Body of pancreas (tissue), 4 donors: ENCODE data around the gene WRAP73. TPM values are rescaled to one million over a fixed set of nuclear protein-coding genes. Genes with fewer than 3 reads are reported as not detected.
"Not testable (repeated sequence)": the region's sequence is repeated elsewhere in the genome, so short reads cannot be mapped to it uniquely, and the experiment has no call there.

Experiments used
- ATAC-seq: fragments of 150-250 bp; one replicate; pipeline ENCODE4 v1.9.1; 2016
- DNase-seq, 4 donors: peaks; one replicate each; pipeline ENCODE4 v3.0.0-alpha.2; 2019
- H3K27ac ChIP-seq, 4 donors: fragments of 200-600 bp; sonication (generic); 1 replicate in 3 of 4; 2 replicates in 1 of 4; pipeline versions ENCODE4 v1.5.1 to v1.6.1; 2016 to 2019; ENCODE audit warnings: mild to moderate bottlenecking in 1 of 4, mixed read lengths in 1 of 4, moderate library complexity in 1 of 4
- H3K27me3 ChIP-seq, 2 donors: fragments of 200-600 bp; sonication (generic); one replicate each; pipeline ENCODE4 v1.6.0; 2016; ENCODE audit warnings: mild to moderate bottlenecking in 1 of 2
- H3K36me3 ChIP-seq, 2 donors: fragments of 200-600 bp; sonication (generic); replicated peaks in 1 of 2; 2 replicates each; pipeline ENCODE4 v1.5.1; 2016; ENCODE audit warnings: low read depth in 2 of 2; ENCODE audit not compliant: insufficient read depth in 1 of 2
- H3K4me1 ChIP-seq: fragments of 200-600 bp; sonication (generic); one replicate; pipeline ENCODE4 v1.6.0; 2016
- H3K4me3 ChIP-seq, 2 donors: fragments of 200-600 bp; sonication (generic); 1 replicate in 1 of 2; 2 replicates in 1 of 2; pipeline ENCODE4 v1.5.1; 2016 to 2019
- H3K9me3 ChIP-seq, 3 donors: fragments of 200-600 bp; sonication (generic); 1 replicate in 2 of 3; 2 replicates in 1 of 3; pipeline ENCODE4 v1.5.1; 2016
- CTCF ChIP-seq, 7 experiments: fragments of 450-650 bp in 4 of 7; fragments of 200-600 bp in 3 of 7; sonication (generic) in 3 of 7; IDR thresholded peaks; one replicate each; pipeline ENCODE4 v1.5.1; 2016 to 2019; ENCODE audit warnings: antibody characterized with exemption in 7 of 7
- POLR2A ChIP-seq, 3 donors: fragments of 450-650 bp; IDR thresholded peaks; one replicate each; pipeline ENCODE4 v1.6.1; 2016; ENCODE audit warnings: antibody characterized with exemption in 3 of 3, mild to moderate bottlenecking in 2 of 3
- WGBS, 2 donors: methylation state at CpG; one replicate each; pipeline ENCODE4 v1.1.5; 2017; 5-methylcytosine and 5-hydroxymethylcytosine counted together
- intact Hi-C: fragments of 100-400 bp; cut with DNase I; formaldehyde crosslinking; loops from one replicate; pipeline ENCODE4 v1.15.1; 2023
- total RNA-seq, 2 donors: library from RNA; depleted of rRNA; stranded (reverse); fragments of >200 nt; gene quantifications; one replicate each; pipeline ENCODE4 v1.1.0, GENCODE V29; 2016

WRAP73 gene
- total RNA-seq, 2 donors from 2014 or later: 7.8 to 35.6 TPM

- DNase-seq: no peak
- no peak for ATAC-seq
- no peaks in the 10 kb centered on the region for H3K36me3 ChIP-seq
- intact Hi-C loops: no loop called here
- H3K27me3 ChIP-seq: no peaks in the 10 kb centered on the region
- 81% methylated on average over 19 of the region's 19 CpGs for WGBS, 2 donors
- no peaks in the 10 kb centered on the region for H3K9me3 ChIP-seq
- no peaks in the 10 kb centered on the region for H3K4me1 ChIP-seq
- TF ChIP-seq POLR2A (IDR thresholded peaks at IDR 0.05) (no peak), CTCF (IDR thresholded peaks at IDR 0.05) (no peak)
- no peak overlapping the region for H3K27ac ChIP-seq
- no peak overlapping the region for H3K4me3 ChIP-seq
Observed at GRCh38 chr1:3585940-3586568, 63.8 kb downstream of the WRAP73 start.

- DNase-seq, H3K9me3 ChIP-seq, intact Hi-C loops, H3K4me1 ChIP-seq, H3K27ac ChIP-seq, H3K4me3 ChIP-seq, H3K27me3 ChIP-seq, ATAC-seq, H3K36me3 ChIP-seq: not testable (repeated sequence)
- WGBS, 2 donors: 33 to 53% methylated on average over 6 of the region's 6 CpGs
Observed at GRCh38 chr1:3585353-3585868, 64.5 kb downstream of the WRAP73 start.

- Histone ChIP-seq H3K4me3 (no peak overlapping the region), H3K36me3 (no peaks in the 10 kb centered on the region), H3K27me3 (no peaks in the 10 kb centered on the region), H3K4me1 (no peaks in the 10 kb centered on the region), H3K9me3 (no peaks in the 10 kb centered on the region), H3K27ac (no peak overlapping the region)
- ATAC-seq (no peak), DNase-seq (no peak)
- TF ChIP-seq POLR2A (IDR thresholded peaks at IDR 0.05) (no peak), CTCF (IDR thresholded peaks at IDR 0.05) (no peak)
- WGBS, 2 donors: 68 to 69% methylated on average over 7 of the region's 7 CpGs
- intact Hi-C loops: no loop called here
Observed at GRCh38 chr1:3584915-3585314, 65.0 kb downstream of the WRAP73 start.

GRCh38 chr1:3583751-3584150 lies 66.2 kb downstream of the WRAP73 start:
- peak in 2 of 4 donors; percentile 31 to 58 for DNase-seq
- H3K4me1 ChIP-seq, ATAC-seq, intact Hi-C loops, H3K27ac ChIP-seq, H3K4me3 ChIP-seq, H3K9me3 ChIP-seq, H3K27me3 ChIP-seq, H3K36me3 ChIP-seq: not testable (repeated sequence)
- WGBS, 2 donors: 58% methylated on average over 15 of the region's 21 CpGs; no CpG with 5 or more reads in 1 of the 2 donors

- intact Hi-C loops: no loop called here
- no peaks in the 10 kb centered on the region for H3K27me3 ChIP-seq
- ATAC-seq (no peak), DNase-seq (no peak)
- no peak overlapping the region for H3K27ac ChIP-seq
- no peaks in the 10 kb centered on the region for H3K4me1 ChIP-seq
- no peak overlapping the region for H3K4me3 ChIP-seq
- 49 to 54% methylated on average over 11 to 14 of the region's 16 CpGs for WGBS, 2 donors
- no peak for TF ChIP-seq CTCF (IDR thresholded peaks at IDR 0.05)
- no peak for TF ChIP-seq POLR2A (IDR thresholded peaks at IDR 0.05)
- H3K9me3 ChIP-seq: no peaks in the 10 kb centered on the region
- no peaks in the 10 kb centered on the region for H3K36me3 ChIP-seq
Observed at GRCh38 chr1:3581296-3582036, 68.4 kb downstream of the WRAP73 start.

Other genes with a start within 250 kb of the WRAP73 start
- gene ARHGEF16, start 195.4 kb downstream of the WRAP73 start, total RNA-seq: 10 to 100 TPM; 17.1 to 22.1 TPM
- 10 to 100 TPM; 22.4 to 24.9 TPM for gene MEGF6, start 38.6 kb downstream of the WRAP73 start, total RNA-seq
- 10 to 100 TPM in 1 of 2 donors, 1 to 10 TPM in 1; 8.6 to 24.4 TPM for gene TPRG1L, start 25.1 kb downstream of the WRAP73 start, total RNA-seq
- gene TP73, start 2.4 kb upstream of the WRAP73 start, total RNA-seq: 10 to 100 TPM in 1 of 2 donors, under 1 TPM in 1; 0.26 to 13.5 TPM
- gene CCDC27, start 102.3 kb upstream of the WRAP73 start, total RNA-seq: not detected
- gene SMIM1, start 122.6 kb upstream of the WRAP73 start, total RNA-seq: 1 to 10 TPM in 1 of 2 donors, not detected in 1; 5.2 TPM
- gene LRRC47, start 146.4 kb upstream of the WRAP73 start, total RNA-seq: 10 to 100 TPM; 40.0 to 49.4 TPM
- gene CEP104, start 207.1 kb upstream of the WRAP73 start, total RNA-seq: 10 to 100 TPM; 17.9 to 22.1 TPM
- 10 to 100 TPM in 1 of 2 donors, 1 to 10 TPM in 1; 6.5 to 13.5 TPM for gene DFFB, start 207.4 kb upstream of the WRAP73 start, total RNA-seq